SHP77 (cell line): Measurements from ENCODE around the gene PDGFD.

Experiments
- DNase-seq, 2 experiments: peaks; one replicate each; lab custom pipeline; 2025; lab: John Stamatoyannopoulos, UW

PDGFD gene

GRCh38 chr11:103920449-103920848, 243.5 kb downstream of the PDGFD start:
- DNase-seq, result no peak

GRCh38 chr11:103910721-103911120, 253.2 kb downstream of the PDGFD start:
- DNase-seq, result no peak

- no peak for DNase-seq
Observed at GRCh38 chr11:103907548-103908455, 256.1 kb downstream of the PDGFD start.

GRCh38 chr11:103907136-103907535, 256.8 kb downstream of the PDGFD start:
- no peak for DNase-seq

GRCh38 chr11:103906291-103906867, 257.6 kb downstream of the PDGFD start:
- no peak for DNase-seq

GRCh38 chr11:103904324-103904667, 259.7 kb downstream of the PDGFD start:
- DNase-seq, result no peak

- no peak for DNase-seq
Observed at GRCh38 chr11:103903621-103904323, 260.2 kb downstream of the PDGFD start.

GRCh38 chr11:103902994-103903393, 261.0 kb downstream of the PDGFD start:
- no peak for DNase-seq

- DNase-seq, result no peak
Observed at GRCh38 chr11:103901656-103902055, 262.3 kb downstream of the PDGFD start.

GRCh38 chr11:103898577-103899336, 265.2 kb downstream of the PDGFD start:
- no peak for DNase-seq

GRCh38 chr11:103898065-103898464, 265.9 kb downstream of the PDGFD start:
- no peak for DNase-seq

GRCh38 chr11:103897160-103897936, 266.6 kb downstream of the PDGFD start:
- DNase-seq, result no peak

- no peak for DNase-seq
Observed at GRCh38 chr11:103895106-103895505, 268.8 kb downstream of the PDGFD start.

GRCh38 chr11:103894673-103895072, 269.3 kb downstream of the PDGFD start:
- DNase-seq, result no peak

GRCh38 chr11:103894034-103894433, 269.9 kb downstream of the PDGFD start:
- DNase-seq, result no peak

GRCh38 chr11:103893371-103893770, 270.6 kb downstream of the PDGFD start:
- DNase-seq, result no peak

GRCh38 chr11:103892603-103893002, 271.3 kb downstream of the PDGFD start:
- DNase-seq, result no peak

- no peak for DNase-seq
Observed at GRCh38 chr11:103890654-103891053, 273.3 kb downstream of the PDGFD start.

GRCh38 chr11:103889679-103890078, 274.3 kb downstream of the PDGFD start:
- no peak for DNase-seq

GRCh38 chr11:103888541-103888951, 275.4 kb downstream of the PDGFD start:
- DNase-seq, result no peak

- DNase-seq, result no peak
Observed at GRCh38 chr11:103887001-103887658, 276.8 kb downstream of the PDGFD start.
